Right cardiac atrium (tissue), 5 donors: ENCODE measurements around the gene PPP1R3F. TPM values are rescaled to one million over a fixed set of nuclear protein-coding genes. Genes with fewer than 3 reads are reported as not detected.

ENCODE experiments used
- ATAC-seq, 2 donors: fragments of 200-7000 bp; cut with Tn5 transposase; one replicate each; pipeline versions ENCODE4 v1.8.0 to v1.9.1; 2020; ENCODE audit warnings: moderate library complexity in 2 of 2, mild to moderate bottlenecking in 1 of 2
- DNase-seq, 3 donors: peaks; one replicate each; pipeline ENCODE4 v3.0.0-alpha.2; 2020
- H3K27ac ChIP-seq: one replicate; pipeline ENCODE4 v1.5.1; 2013; ENCODE audit warnings: mild to moderate bottlenecking, low read length, control low read depth, moderate library complexity
- H3K27me3 ChIP-seq: one replicate; pipeline ENCODE4 v1.6.1; 2013; ENCODE audit not compliant: control insufficient read depth, insufficient read depth
- H3K4me1 ChIP-seq: one replicate; pipeline ENCODE4 v1.6.1; 2013; ENCODE audit warnings: low read length; ENCODE audit not compliant: control insufficient read depth, insufficient read depth
- H3K4me3 ChIP-seq: one replicate; pipeline ENCODE4 v1.5.1; 2013; ENCODE audit warnings: low read length, control low read depth
- H3K9me3 ChIP-seq: one replicate; pipeline ENCODE4 v1.6.1; 2013; ENCODE audit warnings: low read length; ENCODE audit not compliant: control insufficient read depth
- WGBS: extraction: QIAGEN DNeasy Blood & Tissue Kit; methylation state at CpG from one replicate; pipeline ENCODE4 v1.1.7; 2013; 5-methylcytosine and 5-hydroxymethylcytosine counted together
- intact Hi-C, 4 donors: fragments of 100-400 bp; cut with DNase I; formaldehyde crosslinking; loops; one replicate each; pipeline versions ENCODE4 v1.11.0 to v1.14.0; 2022 to 2023
- polyA plus RNA-seq: library from polyadenylated mRNA; stranded (reverse); fragments of 200-250 nt; gene quantifications from one replicate; pipeline ENCODE4 v1.2.3, GENCODE V29; 2013
- total RNA-seq, 4 donors: library from RNA; stranded (reverse); fragmentation: NEBNext Ultra II Directional; extraction: Animal tissue kit (Norgen Biotek cat#: 25700); gene quantifications; one replicate each; pipeline ENCODE4 v1.2.1, GENCODE V29; 2021
- donor health status: healthy with polysubstance abuse.
- donor health status: DM: no; HTN: yes; CAD: no.
- donor health status: DM: no; HTN: no; CAD: no.
- donor health status: DM: no; HTN: yes; CAD: no; lungs with severe emphysema.
- donor health status: DM: yes; HTN: yes; CAD: no.

The PPP1R3F gene
- total and polyA plus RNA-seq, 5 donors, result 23.5 to 29.3 (median 25.1) TPM

DNA sequence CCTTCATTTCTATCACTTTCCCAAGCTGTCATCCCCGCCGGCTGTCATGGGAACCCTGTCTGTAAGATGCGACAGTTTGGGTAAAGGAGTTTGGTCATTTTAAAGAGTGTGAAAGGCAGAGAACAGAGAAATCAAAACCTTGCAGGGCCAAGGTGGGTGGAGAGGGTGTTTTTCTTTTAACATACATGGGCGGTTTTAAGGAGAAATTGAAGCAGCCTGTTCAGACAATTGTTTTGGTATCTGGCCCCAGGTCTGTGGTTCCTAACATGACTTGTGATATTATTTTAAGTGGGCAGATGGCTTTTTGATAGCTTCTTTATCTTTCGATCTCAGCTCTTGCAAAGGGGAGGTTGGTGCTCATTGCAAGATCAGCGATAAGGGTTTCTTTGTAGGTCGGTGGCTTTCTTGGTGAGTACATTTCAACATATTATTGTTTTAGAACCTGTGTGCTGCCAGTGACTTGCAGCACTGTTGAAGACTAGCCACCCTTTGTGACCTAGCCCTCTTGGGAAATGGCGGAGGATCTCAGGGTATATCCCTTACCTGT, 3.7 kb downstream of the PPP1R3F start:
- no peak for ATAC-seq
- Histone ChIP-seq H3K4me1 (peaks cover 5% of the 10 kb centered on the region), H3K9me3 (no peaks in the 10 kb centered on the region), H3K27ac (no peak overlapping the region), H3K4me3 (no peak overlapping the region), H3K27me3 (no peaks in the 10 kb centered on the region)
- intact Hi-C loops, result loop anchor here in 1 of 4 donors (10.0 kb wide), 1 partner anchor 78 kb away; no protein-coding TSS in a partner anchor
- WGBS, result 79% methylated on average over 8 of the region's 8 CpGs
- no peak for DNase-seq

DNA sequence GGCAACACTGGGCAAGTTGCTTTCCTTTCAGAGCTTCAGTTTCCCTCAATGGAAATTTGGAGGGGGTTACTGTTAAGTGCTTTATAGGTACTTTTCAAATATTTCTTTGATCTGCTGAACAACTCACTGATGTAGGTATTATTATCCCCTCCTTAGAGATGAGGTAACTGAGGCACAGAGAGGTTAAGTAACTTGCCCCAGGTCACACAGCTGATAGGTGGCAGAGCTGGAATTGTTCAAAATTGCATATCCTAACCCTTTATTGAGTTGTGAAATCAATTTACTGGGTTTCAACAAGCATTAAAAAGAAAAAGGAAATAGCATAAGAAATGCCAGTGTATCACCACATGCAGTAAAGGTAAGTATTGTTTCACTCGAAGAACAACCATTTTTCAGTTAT, 6.6 kb downstream of the PPP1R3F start:
- no peak overlapping the region for H3K27ac ChIP-seq
- no peak overlapping the region for H3K4me3 ChIP-seq
- H3K27me3 ChIP-seq, result no peaks in the 10 kb centered on the region
- DNase-seq, result no peak
- 64% methylated on average over 1 of the region's 1 CpG for WGBS
- H3K9me3 ChIP-seq, result no peaks in the 10 kb centered on the region
- no peak for ATAC-seq
- H3K4me1 ChIP-seq, result peaks cover 5% of the 10 kb centered on the region
- intact Hi-C loops, result loop anchor here in 1 of 4 donors (10.0 kb wide), 1 partner anchor 81 kb away; no protein-coding TSS in a partner anchor

DNA sequence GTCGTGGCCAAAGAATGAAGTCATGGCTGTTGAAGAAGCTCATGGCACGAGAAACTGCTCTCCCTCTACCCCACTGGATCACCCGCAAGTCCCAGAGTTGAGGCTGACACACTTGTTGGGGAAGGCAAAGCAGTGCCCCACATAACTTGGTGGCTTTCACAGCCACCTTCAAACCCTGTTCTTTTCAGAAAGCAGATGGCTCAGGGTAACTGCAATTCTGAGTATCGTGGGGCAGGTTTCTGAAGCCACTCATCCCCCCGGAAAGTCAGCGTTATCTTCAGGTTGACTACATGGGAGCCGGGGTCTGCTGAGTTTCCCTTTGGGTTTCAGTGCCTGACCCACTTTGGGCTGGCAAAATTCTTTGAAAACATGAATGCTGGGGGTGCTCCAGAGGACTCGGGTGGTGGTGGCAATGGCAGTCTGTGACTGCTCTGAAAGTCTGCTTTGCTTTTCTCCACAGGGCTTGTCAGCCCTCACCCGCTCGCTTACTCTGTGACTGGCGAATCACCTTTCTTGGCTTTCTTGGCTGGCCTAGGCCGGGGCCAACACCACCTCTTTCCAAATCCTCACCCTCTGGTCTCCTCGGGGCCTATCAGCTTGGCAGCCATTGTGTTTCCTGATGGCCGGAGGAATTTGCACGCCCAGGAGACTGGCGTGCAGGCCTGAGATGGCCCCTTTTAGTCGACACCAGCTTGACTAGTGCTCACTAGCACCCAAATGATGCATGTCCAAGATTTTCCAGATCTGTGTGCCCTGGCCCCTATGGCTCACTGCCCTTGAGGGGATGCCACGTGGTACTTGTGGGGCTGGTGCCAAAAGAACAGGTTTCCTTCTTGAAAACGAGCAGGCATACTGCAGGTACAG, 7.3 kb downstream of the PPP1R3F start:
- no peak for DNase-seq
- no peak overlapping the region for H3K4me3 ChIP-seq
- peak; percentile 21 to 47 for ATAC-seq
- intact Hi-C loops, result loop anchor here in 1 of 4 donors (10.0 kb wide), 1 partner anchor 82 kb away; no protein-coding TSS in a partner anchor
- H3K9me3 ChIP-seq, result no peaks in the 10 kb centered on the region
- H3K4me1 ChIP-seq, result peaks cover 5% of the 10 kb centered on the region
- 50% methylated on average over 19 of the region's 19 CpGs for WGBS
- H3K27me3 ChIP-seq, result no peaks in the 10 kb centered on the region
- H3K27ac ChIP-seq, result peak overlapping the region; percentile 43

DNA sequence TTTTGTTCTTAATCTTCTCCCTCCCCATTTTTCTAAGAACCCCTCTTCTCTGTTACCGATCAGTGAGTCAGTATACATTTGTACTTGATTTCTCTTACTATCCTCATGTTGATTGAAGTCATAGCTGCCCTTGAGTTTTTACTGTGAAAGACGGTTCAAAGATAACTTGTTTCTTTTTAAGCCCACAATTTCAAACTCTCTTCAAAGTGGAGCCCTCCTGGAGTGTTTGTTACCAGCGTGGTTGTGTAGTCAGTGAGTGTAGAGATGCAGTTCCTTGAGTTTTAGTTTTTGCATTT, 7.9 kb downstream of the PPP1R3F start:
- H3K27me3 ChIP-seq, result no peaks in the 10 kb centered on the region
- ATAC-seq (no peak), DNase-seq (no peak)
- H3K9me3 ChIP-seq, result no peaks in the 10 kb centered on the region
- H3K4me3 ChIP-seq, result no peak overlapping the region
- H3K4me1 ChIP-seq, result peaks cover 5% of the 10 kb centered on the region
- intact Hi-C loops, result loop anchor here in 1 of 4 donors (10.0 kb wide), 1 partner anchor 83 kb away; no protein-coding TSS in a partner anchor
- no peak overlapping the region for H3K27ac ChIP-seq
- WGBS, result 65% methylated on average over 3 of the region's 3 CpGs

DNA sequence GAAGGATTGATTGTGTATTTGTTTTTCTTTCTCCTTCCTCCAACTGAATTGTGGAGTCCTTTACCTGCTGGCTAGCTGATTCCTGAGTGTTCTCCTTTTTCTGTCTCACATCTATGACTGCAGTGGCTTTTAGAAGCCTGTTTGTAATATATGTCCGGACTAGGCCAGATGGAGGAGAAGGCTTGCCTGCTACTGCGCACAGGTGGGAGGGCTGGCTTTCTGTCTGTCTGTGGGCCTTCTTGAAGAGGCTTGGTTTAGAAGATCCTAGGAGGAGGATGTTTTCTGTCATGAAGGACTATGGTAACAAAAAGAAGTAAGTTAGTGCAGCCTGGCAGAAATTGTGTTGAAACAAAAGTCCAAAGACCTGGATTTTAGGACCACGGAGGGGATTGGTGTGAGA, 8.5 kb downstream of the PPP1R3F start:
- 87% methylated on average over 3 of the region's 3 CpGs for WGBS
- no peak for ATAC-seq
- intact Hi-C loops, result loop anchor here in 1 of 4 donors (10.0 kb wide), 1 partner anchor 83 kb away; no protein-coding TSS in a partner anchor

DNA sequence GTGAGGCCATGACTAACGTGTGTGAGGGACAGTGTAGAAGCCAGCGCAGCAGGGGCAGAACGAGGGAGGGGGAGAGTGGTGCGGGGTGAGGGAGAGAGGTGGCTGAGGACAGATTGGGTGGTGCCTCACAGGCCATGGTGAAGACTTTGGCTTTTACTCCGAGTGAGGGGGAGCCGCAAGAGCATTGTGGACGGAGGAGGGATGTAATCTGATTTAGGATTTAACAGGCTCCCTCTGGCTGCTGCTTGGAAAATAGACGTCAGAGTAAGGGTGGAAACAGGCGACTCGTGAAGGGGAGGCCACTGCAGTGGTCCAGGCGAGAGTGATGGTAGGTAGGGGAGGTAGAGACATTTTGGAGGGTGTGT, 13.0 kb downstream of the PPP1R3F start:
- H3K27me3 ChIP-seq, result no peaks in the 10 kb centered on the region
- DNase-seq, result peak in 2 of 3 donors; percentile 31 to 62
- H3K27ac ChIP-seq, result no peak overlapping the region
- intact Hi-C loops, result no loop called here
- peak; percentile 84 to 87 for ATAC-seq
- no peaks in the 10 kb centered on the region for H3K4me1 ChIP-seq
- WGBS, result 31% methylated on average over 11 of the region's 11 CpGs
- no peaks in the 10 kb centered on the region for H3K9me3 ChIP-seq
- H3K4me3 ChIP-seq, result no peak overlapping the region

More for the DNA sequence above, 8.5 kb downstream of the PPP1R3F start:
- Histone ChIP-seq H3K27ac (no peak overlapping the region), H3K4me3 (no peak overlapping the region), H3K9me3 (no peaks in the 10 kb centered on the region), H3K27me3 (no peaks in the 10 kb centered on the region), H3K4me1 (peaks cover 5% of the 10 kb centered on the region)
- DNase-seq, result no peak

DNA sequence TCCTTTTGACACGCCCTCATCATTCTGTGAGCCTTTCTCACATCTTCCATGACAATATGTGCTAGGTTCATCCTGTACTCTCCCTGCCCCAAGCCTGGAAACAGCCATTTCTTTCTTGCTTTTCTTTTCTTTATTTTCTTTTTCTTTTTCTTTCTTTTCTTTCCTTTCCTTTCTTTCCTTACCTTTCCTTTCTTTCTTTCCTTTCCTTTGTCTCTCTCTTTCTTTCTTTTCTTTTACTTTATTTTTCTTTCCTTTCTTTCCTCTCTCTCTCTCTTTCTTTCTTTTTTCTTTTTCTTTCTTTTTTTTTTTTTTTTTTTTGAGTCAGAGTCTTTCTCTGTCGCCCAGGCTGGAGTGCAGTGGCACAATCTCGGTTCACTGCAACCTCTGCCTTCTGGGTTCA, 14.6 kb downstream of the PPP1R3F start:
- H3K9me3 ChIP-seq, result no peaks in the 10 kb centered on the region
- no peak overlapping the region for H3K27ac ChIP-seq
- intact Hi-C loops, result no loop called here
- no peaks in the 10 kb centered on the region for H3K27me3 ChIP-seq
- ATAC-seq (no peak), DNase-seq (no peak)
- H3K4me1 ChIP-seq, result no peaks in the 10 kb centered on the region
- WGBS, result 92% methylated on average over 3 of the region's 3 CpGs
- no peak overlapping the region for H3K4me3 ChIP-seq

DNA sequence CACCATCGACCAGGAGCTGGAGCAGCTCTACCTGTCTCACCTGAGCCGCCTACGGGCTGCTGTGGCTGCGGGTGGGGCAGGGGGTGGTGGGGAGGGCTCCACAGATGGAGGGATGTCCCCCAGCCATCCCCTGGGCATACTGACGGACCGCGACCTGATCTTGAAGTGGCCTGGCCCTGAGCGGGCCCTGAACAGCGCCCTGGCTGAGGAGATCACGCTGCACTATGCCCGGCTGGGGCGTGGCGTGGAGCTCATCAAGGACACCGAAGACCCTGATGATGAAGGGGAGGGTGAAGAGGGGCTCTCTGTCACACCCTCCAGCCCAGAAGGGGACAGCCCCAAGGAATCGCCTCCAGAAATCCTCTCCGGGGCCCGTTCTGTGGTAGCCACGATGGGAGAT, 16.5 kb downstream of the PPP1R3F start:
- no peaks in the 10 kb centered on the region for H3K27me3 ChIP-seq
- WGBS, result 98% methylated on average over 18 of the region's 18 CpGs
- DNase-seq, result no peak
- H3K4me3 ChIP-seq, result no peak overlapping the region
- H3K9me3 ChIP-seq, result no peaks in the 10 kb centered on the region
- no peak overlapping the region for H3K27ac ChIP-seq
- ATAC-seq, result no peak
- H3K4me1 ChIP-seq, result no peaks in the 10 kb centered on the region
- intact Hi-C loops, result no loop called here

DNA sequence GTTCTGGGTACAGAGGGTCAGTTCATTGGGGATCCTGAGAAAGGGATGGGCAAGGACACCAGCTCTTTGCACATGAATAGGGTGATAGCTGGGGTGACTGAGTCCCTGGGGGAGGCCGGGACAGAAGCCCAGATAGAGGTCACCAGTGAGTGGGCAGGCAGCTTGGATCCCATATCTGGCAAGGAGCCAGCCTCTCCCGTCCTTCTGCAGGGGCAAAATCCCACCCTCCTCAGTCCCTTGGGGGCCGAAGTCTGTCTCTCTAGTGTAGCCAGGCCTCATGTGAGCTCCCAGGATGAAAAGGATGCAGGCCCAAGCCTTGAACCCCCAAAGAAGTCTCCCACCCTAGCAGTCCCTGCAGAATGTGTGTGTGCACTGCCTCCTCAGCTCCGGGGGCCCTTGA, 17.0 kb downstream of the PPP1R3F start:
- no peak for ATAC-seq
- DNase-seq, result no peak
- Histone ChIP-seq H3K4me3 (no peak overlapping the region), H3K27ac (no peak overlapping the region), H3K9me3 (no peaks in the 10 kb centered on the region), H3K4me1 (no peaks in the 10 kb centered on the region), H3K27me3 (no peaks in the 10 kb centered on the region)
- 66% methylated on average over 4 of the region's 4 CpGs for WGBS
- intact Hi-C loops, result no loop called here

DNA sequence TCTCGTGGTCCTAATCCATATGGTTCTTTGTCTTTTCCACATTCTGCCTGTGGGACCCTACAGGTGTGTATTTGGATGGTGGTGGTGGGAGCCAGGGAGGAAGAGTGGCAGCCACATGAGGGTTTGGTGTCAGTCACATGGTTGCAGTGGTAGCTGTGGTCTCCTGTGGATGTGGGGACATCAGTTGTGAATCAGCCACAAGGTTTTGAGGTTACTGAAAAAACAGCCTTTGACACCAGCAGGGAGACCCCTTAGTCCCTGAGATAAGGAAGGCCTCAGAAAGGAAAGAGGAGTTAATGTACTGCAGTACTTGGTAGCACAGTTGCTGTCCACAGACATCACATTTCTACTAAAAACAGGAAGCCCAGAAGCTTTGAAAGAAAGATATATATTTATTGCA, 18.1 kb downstream of the PPP1R3F start:
- WGBS, result 100% methylated on average over 1 of the region's 1 CpG
- intact Hi-C loops, result no loop called here
- Histone ChIP-seq H3K9me3 (no peaks in the 10 kb centered on the region), H3K4me1 (no peaks in the 10 kb centered on the region), H3K4me3 (no peak overlapping the region), H3K27me3 (no peaks in the 10 kb centered on the region), H3K27ac (no peak overlapping the region)
- DNase-seq (no peak), ATAC-seq (no peak)

DNA sequence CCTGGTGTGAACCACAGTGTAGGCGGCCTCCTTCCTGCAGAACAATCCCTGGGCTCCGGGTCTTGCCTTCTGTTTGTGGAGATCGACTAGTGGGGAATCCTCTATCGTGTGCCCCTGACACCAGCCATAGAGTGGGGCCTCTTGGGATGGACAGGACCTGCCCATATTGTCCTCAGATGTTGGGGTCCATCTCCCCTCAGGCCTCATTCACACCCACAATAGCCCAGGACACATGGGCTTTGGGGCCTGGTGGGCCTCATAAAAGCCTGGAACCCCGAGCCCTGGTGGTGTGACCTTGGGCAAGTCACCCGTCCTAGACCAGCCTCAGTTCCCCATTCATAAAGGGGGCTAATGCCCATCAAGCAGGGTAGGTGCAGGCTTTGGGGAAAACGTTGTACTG, 20.6 kb downstream of the PPP1R3F start:
- no peaks in the 10 kb centered on the region for H3K9me3 ChIP-seq
- H3K27me3 ChIP-seq, result no peaks in the 10 kb centered on the region
- WGBS, result 72% methylated on average over 7 of the region's 7 CpGs

More for the DNA sequence above, 20.6 kb downstream of the PPP1R3F start:
- Histone ChIP-seq H3K4me1 (no peaks in the 10 kb centered on the region), H3K4me3 (no peak overlapping the region), H3K27ac (no peak overlapping the region)
- DNase-seq (no peak), ATAC-seq (no peak)
- intact Hi-C loops, result no loop called here
